ENCODE results near the gene DYNC1LI2. TPM values are rescaled to one million over a fixed set of nuclear protein-coding genes. Genes with fewer than 3 reads are reported as not detected.

Gene DYNC1LI2
- total and polyA plus RNA-seq, 9 of the 15 experiments (the other 6 are each of a cell fraction or from before 2014, with no cell fraction given): 5.1 to 48.9 (median 38.2) TPM

GRCh38 chr16:66790130-66790733 lies 38.8 kb upstream of the DYNC1LI2 start (continued):
- peak; percentile 47 for TF ChIP-seq CBX8 (IDR thresholded peaks at IDR 0.05; ENCODE audit: borderline replicate concordance, extremely low read depth, low read depth, low read length, poor library complexity, severe bottlenecking)
- 0 out of 2 replicates have a peak, but pooled peaks have one; percentile 14 for TF ChIP-seq EHMT2 (IDR thresholded peaks at IDR 0.05)
- peak; percentile 85 for TF ChIP-seq PCBP2 (IDR thresholded peaks at IDR 0.05; ENCODE audit: low read depth, low read length, poor library complexity, severe bottlenecking)
- peak; percentile 64; the same call in 1 of the 2 replicates for TF ChIP-seq THRAP3 (IDR thresholded peaks at IDR 0.05; ENCODE audit: borderline replicate concordance)
- peak; percentile 34 for TF ChIP-seq ARHGAP35 (IDR thresholded peaks at IDR 0.05; ENCODE audit: partially characterized antibody)
- no peak for TF ChIP-seq ILF3 (IDR thresholded peaks at IDR 0.05; ENCODE audit: borderline replicate concordance)
- no peak for TF ChIP-seq DMBX1 (CRISPR knock-in tag; IDR thresholded peaks at IDR 0.05; ENCODE audit: borderline replicate concordance)
- 0 out of 2 replicates have a peak, but pooled peaks have one; percentile 26 for TF ChIP-seq ZBTB5 (IDR thresholded peaks at IDR 0.05)
- TF ChIP-seq TCF15 (CRISPR knock-in tag; IDR thresholded peaks at IDR 0.05): no peak
- TF ChIP-seq U2AF2 (optimal IDR thresholded peaks at IDR 0.05; ENCODE audit: low read depth, low read length): no peak
- TF ChIP-seq LARP7 (IDR thresholded peaks at IDR 0.05): 0 out of 2 replicates have a peak, but pooled peaks have one; percentile 53
- 0 out of 4 replicates have a peak, but pooled peaks of 1 of the 2 experiments have one; percentile 18 for TF ChIP-seq TRIM24 (IDR thresholded peaks at IDR 0.05)

All from K562 (cell line).